ENCODE results near the gene NUP37. TPM values are rescaled to one million over a fixed set of nuclear protein-coding genes. Genes with fewer than 3 reads are reported as not detected.

NUP37 gene
- total and polyA plus RNA-seq, 2 of the 13 experiments (the other 11 are each of a cell fraction or from before 2014, with no cell fraction given) = 50.6 to 80.1 TPM

- TF ChIP-seq ZNF142 (CRISPR knock-in tag; IDR thresholded peaks at IDR 0.05) = peak; percentile 97
- TF ChIP-seq SIN3A (IDR thresholded peaks at IDR 0.05; ENCODE audit: borderline replicate concordance, low read depth, low read length) = peak; percentile 99
- TF ChIP-seq SAP130 (CRISPR knock-in tag; IDR thresholded peaks at IDR 0.05; ENCODE audit: low read depth) = peak; percentile 100
- no peak for TF ChIP-seq ZBTB33 (CRISPR knock-in tag; IDR thresholded peaks at IDR 0.05)
- TF ChIP-seq TAF1 (CRISPR knock-in tag; IDR thresholded peaks at IDR 0.05) = peak; percentile 88
- TF ChIP-seq MIER2 (CRISPR knock-in tag; IDR thresholded peaks at IDR 0.05) = peak; percentile 51; the same call in 1 of the 2 replicates
- no peak for TF ChIP-seq ZKSCAN1 (IDR thresholded peaks at IDR 0.05; ENCODE audit: low read length)
- peak; percentile 93 for TF ChIP-seq THAP11 (CRISPR knock-in tag; IDR thresholded peaks at IDR 0.05)
- 0 out of 2 replicates have a peak, but pooled peaks have one; percentile 89 for TF ChIP-seq HOXD1 (CRISPR knock-in tag; IDR thresholded peaks at IDR 0.05)
- peak; percentile 61 for TF ChIP-seq ZNF407 (CRISPR knock-in tag; IDR thresholded peaks at IDR 0.05; ENCODE audit: not compliant biosample characterization)
- peak; percentile 29 for TF ChIP-seq SKI (IDR thresholded peaks at IDR 0.05; ENCODE audit: partially characterized antibody)
Measured at GRCh38 chr12:102119674-102120563, at the start of gene NUP37, which contains the start of gene PARPBP (continued).
